ENCODE results near the gene ARHGAP6. TPM values are rescaled to one million over a fixed set of nuclear protein-coding genes. Genes with fewer than 3 reads are reported as not detected.
"Not testable (repeated sequence)": the region's sequence is repeated elsewhere in the genome, so short reads cannot be mapped to it uniquely, and the experiment has no call there.

ARHGAP6 gene
- total and polyA plus RNA-seq, 9 donors, result 14.1 to 32.9 (median 20.3) TPM

DNA sequence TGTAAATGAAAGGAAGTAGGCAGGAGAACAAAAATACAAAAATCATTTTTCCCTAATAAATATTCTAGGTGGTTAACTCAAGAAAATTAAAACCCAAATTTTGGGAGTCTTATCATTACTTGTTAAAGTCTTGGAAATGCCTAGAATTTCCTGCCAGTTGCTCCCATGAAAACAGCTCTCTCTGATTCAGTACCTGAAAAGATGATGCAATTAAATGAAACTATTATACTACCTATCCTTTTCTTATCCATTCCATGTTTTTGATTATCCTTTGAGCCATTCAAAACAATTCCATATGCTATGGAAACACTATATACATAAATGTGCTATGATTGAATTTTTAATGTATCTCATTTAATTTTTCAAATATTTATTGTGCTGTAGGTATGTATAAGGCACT, 423.0 kb downstream of the ARHGAP6 start:
- Histone ChIP-seq H3K27ac (no peak overlapping the region), H3K9me3 (no peaks in the 10 kb centered on the region), H3K36me3 (no peaks in the 10 kb centered on the region), H3K4me1 (ENCODE audit: insufficient read depth) (no peaks in the 10 kb centered on the region), H3K4me3 (no peak overlapping the region), H3K27me3 (no peaks in the 10 kb centered on the region)
- intact Hi-C loops (cut with DNase I), result no loop called here
- DNase-seq, result no peak
- TF ChIP-seq CTCF (IDR thresholded peaks at IDR 0.05) (no peak), EP300 (IDR thresholded peaks at IDR 0.05) (no peak), POLR2A (IDR thresholded peaks at IDR 0.05) (no peak)

- Histone ChIP-seq H3K36me3 (no peaks in the 10 kb centered on the region), H3K27ac (no peak overlapping the region), H3K4me1 (ENCODE audit: insufficient read depth) (no peaks in the 10 kb centered on the region), H3K4me3 (no peak overlapping the region), H3K9me3 (no peaks in the 10 kb centered on the region), H3K27me3 (no peaks in the 10 kb centered on the region)
- intact Hi-C loops (cut with DNase I), result no loop called here
- 53 to 65% (median 60%) methylated on average over 2 of the region's 2 CpGs for WGBS, 3 donors
- TF ChIP-seq EP300 (IDR thresholded peaks at IDR 0.05), result no peak
- no peak for DNase-seq
Measured at GRCh38 chrX:11241720-11242119, 424.0 kb downstream of the ARHGAP6 start.

GRCh38 chrX:11239230-11239629, 426.5 kb downstream of the ARHGAP6 start:
- Histone ChIP-seq H3K27ac (no peak overlapping the region), H3K36me3 (no peaks in the 10 kb centered on the region), H3K27me3 (no peaks in the 10 kb centered on the region), H3K4me3 (no peak overlapping the region), H3K9me3 (no peaks in the 10 kb centered on the region), H3K4me1 (ENCODE audit: insufficient read depth) (no peaks in the 10 kb centered on the region)
- TF ChIP-seq EP300 (IDR thresholded peaks at IDR 0.05) (no peak), CTCF (IDR thresholded peaks at IDR 0.05) (no peak), POLR2A (IDR thresholded peaks at IDR 0.05) (no peak)
- DNase-seq, result no peak
- intact Hi-C loops (cut with DNase I), result no loop called here

DNA sequence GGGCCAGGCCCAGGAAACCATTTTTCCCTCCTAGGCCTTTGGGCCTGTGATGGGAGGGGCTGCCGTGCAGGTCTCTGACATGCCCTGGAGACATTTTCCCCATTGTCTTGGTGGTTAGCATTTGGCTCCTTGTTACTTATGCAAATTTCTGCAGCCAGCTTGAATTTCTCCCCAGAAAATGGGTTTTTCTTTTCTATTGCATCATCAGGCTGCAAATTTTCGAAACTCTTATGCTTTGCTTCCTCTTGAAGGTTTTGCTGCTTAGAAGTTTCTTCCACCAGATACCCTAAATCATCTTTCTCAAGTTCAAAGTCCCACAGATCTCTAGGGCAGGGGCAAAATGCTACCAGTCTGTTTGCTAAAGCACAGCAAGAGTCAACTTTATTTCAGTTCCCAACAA, 430.3 kb downstream of the ARHGAP6 start:
- not testable (repeated sequence) for DNase-seq

GRCh38 chrX:11215191-11215921, 450.4 kb downstream of the ARHGAP6 start:
- Histone ChIP-seq H3K36me3 (no peaks in the 10 kb centered on the region), H3K9me3 (no peaks in the 10 kb centered on the region), H3K27me3 (no peaks in the 10 kb centered on the region), H3K4me3 (no peak overlapping the region), H3K4me1 (ENCODE audit: insufficient read depth) (no peaks in the 10 kb centered on the region), H3K27ac (no peak overlapping the region)
- WGBS, 3 donors, result 78 to 83% (median 81%) methylated on average over 29 to 33 of the region's 33 CpGs
- intact Hi-C loops (cut with DNase I), result no loop called here
- no peak for TF ChIP-seq CTCF (IDR thresholded peaks at IDR 0.05)
- DNase-seq, result no peak

More for the DNA sequence above, 430.3 kb downstream of the ARHGAP6 start:
- H3K4me3 ChIP-seq; H3K9me3 ChIP-seq; H3K36me3 ChIP-seq; H3K27ac ChIP-seq; intact Hi-C loops (cut with DNase I); H3K4me1 ChIP-seq (ENCODE audit: insufficient read depth); H3K27me3 ChIP-seq: not testable (repeated sequence)
- 70 to 75% (median 70%) methylated on average over 2 of the region's 2 CpGs for WGBS, 3 donors

Data from ovary (tissue), 9 donors.